A549 (cell line): Measurements from ENCODE around the gene PKD2. TPM values are rescaled to one million over a fixed set of nuclear protein-coding genes. Genes with fewer than 3 reads are reported as not detected.

Experiments
- ATAC-seq, 2 experiments: fragments of 200-7000 bp in 1 of 2; fragments of >200 bp in 1 of 2; cut with Nextera tagmentation in 1 of 2; cut with Tn5 transposase in 1 of 2; 3 replicates each; pipeline versions ENCODE4 v1.8.0 to v1.9.1; 2018 to 2020; ENCODE audit warnings: mild to moderate bottlenecking in 1 of 2, moderate library complexity in 1 of 2
- CTCF ChIA-PET: fragments of 300-600 bp; sonication (Branson Sonifier 250); formaldehyde crosslinking; extraction: SDS; loops from one replicate; lab custom pipeline; 2021; ENCODE audit warnings: antibody characterized with exemption, inconsistent platforms; lab: Yijun Ruan, JAX
- POLR2A ChIA-PET: fragments of 350-600 bp; formaldehyde crosslinking; extraction: SDS; loops from one replicate; lab custom pipeline; 2021; ENCODE audit warnings: antibody characterized with exemption, inconsistent platforms; lab: Yijun Ruan, JAX
- DNase-seq, 2 experiments: peaks; one replicate each; pipeline versions ENCODE4 v3.0.0 to v3.0.0-alpha.2; 2011 to 2016; ENCODE audit warnings: low read depth in 1 of 2, low spot score in 1 of 2
- FAIRE-seq: peaks from 2 replicates; lab custom pipeline; 2011; peaks lifted over from hg19 to GRCh38; lab: Jason Lieb, UNC
- H3K27ac ChIP-seq, 2 experiments: fragments of >200 bp; sonication (Bioruptor Twin); formaldehyde crosslinking; 3 replicates each; pipeline ENCODE4 v1.5.1; 2016 to 2017
- H3K4me1 ChIP-seq: fragments of >200 bp; sonication (Bioruptor Twin); formaldehyde crosslinking; 3 replicates; pipeline ENCODE4 v1.6.1; 2016
- H3K4me2 ChIP-seq: fragments of >200 bp; sonication (Bioruptor Twin); formaldehyde crosslinking; 3 replicates; pipeline ENCODE4 v1.6.1; 2016
- H3K4me3 ChIP-seq: fragments of >200 bp; sonication (Bioruptor Twin); formaldehyde crosslinking; 3 replicates; pipeline ENCODE4 v1.5.1; 2016
- H3K9me3 ChIP-seq: fragments of >200 bp; sonication (Bioruptor Twin); formaldehyde crosslinking; 3 replicates; pipeline ENCODE4 v1.6.1; 2016
- ATOH8 ChIP-seq: fragments of 250-450 bp; sonication (Bioruptor Pico); IDR thresholded peaks from 2 replicates; pipeline ENCODE4 v1.5.0; 2020; ENCODE audit warnings: low read depth, mild to moderate bottlenecking, moderate library complexity
- CBX2 ChIP-seq: fragments of 200-600 bp; sonication (generic); IDR thresholded peaks from 2 replicates; pipeline ENCODE4 v1.6.1; 2016; ENCODE audit warnings: low read depth, mild to moderate bottlenecking, borderline replicate concordance
- CBX8 ChIP-seq: fragments of 200-600 bp; sonication (generic); IDR thresholded peaks from 2 replicates; pipeline ENCODE4 v1.6.1; 2016
- CEBPB ChIP-seq, 2 experiments: fragments of >200 bp in 1 of 2; sonication (Bioruptor Twin) in 1 of 2; formaldehyde crosslinking in 1 of 2; IDR thresholded peaks; 2 replicates each; pipeline ENCODE4 v1.6.1; 2012 to 2016
- EHF ChIP-seq: fragments of 250-450 bp; sonication (Bioruptor Pico); IDR thresholded peaks from 2 replicates; pipeline ENCODE4 v1.5.0; 2020; ENCODE audit warnings: mild to moderate bottlenecking
- EHMT2 ChIP-seq: fragments of 200-600 bp; sonication (generic); IDR thresholded peaks from 2 replicates; pipeline ENCODE4 v1.6.1; 2016; ENCODE audit warnings: antibody characterized with exemption, low read depth, mild to moderate bottlenecking, moderate library complexity
- ESRRA ChIP-seq: fragments of 150-350 bp; IDR thresholded peaks from 2 replicates; pipeline ENCODE4 v1.6.1; 2014; ENCODE audit warnings: mild to moderate bottlenecking, low read length, borderline replicate concordance
- FOSB ChIP-seq: fragments of 250-450 bp; sonication (Bioruptor Pico); IDR thresholded peaks from 2 replicates; pipeline ENCODE4 v1.5.0; 2020; ENCODE audit warnings: mild to moderate bottlenecking, moderate library complexity
- FOSL2 ChIP-seq, 2 experiments: fragments of 450-650 bp in 1 of 2; fragments of >200 bp in 1 of 2; sonication (Bioruptor Twin) in 1 of 2; formaldehyde crosslinking; IDR thresholded peaks; 2 replicates each; pipeline versions ENCODE4 v1.5.0 to v1.6.1; 2016 to 2020; ENCODE audit warnings: mild to moderate bottlenecking in 1 of 2, moderate library complexity in 1 of 2
- FOXS1 ChIP-seq: fragments of 250-450 bp; sonication (Bioruptor Pico); IDR thresholded peaks from 2 replicates; pipeline ENCODE4 v1.5.0; 2020; ENCODE audit warnings: mild to moderate bottlenecking, moderate library complexity
- HDAC2 ChIP-seq: fragments of 200-600 bp; sonication (generic); IDR thresholded peaks from 2 replicates; pipeline ENCODE4 v1.6.1; 2016
- HOXB13 ChIP-seq: fragments of 250-450 bp; sonication (Bioruptor Pico); IDR thresholded peaks from 2 replicates; pipeline ENCODE4 v1.5.0; 2020; ENCODE audit warnings: low read depth, mild to moderate bottlenecking, moderate library complexity
- HOXB5 ChIP-seq: fragments of 250-450 bp; sonication (Bioruptor Pico); IDR thresholded peaks from 2 replicates; pipeline ENCODE4 v1.5.0; 2020; ENCODE audit warnings: mild to moderate bottlenecking, moderate library complexity
- JUNB ChIP-seq: fragments of >200 bp; sonication (Bioruptor Twin); formaldehyde crosslinking; IDR thresholded peaks from 2 replicates; pipeline ENCODE4 v1.6.1; 2016
- NFE2L2 ChIP-seq: fragments of 150-350 bp; conservative IDR thresholded peaks from 2 replicates; pipeline ENCODE4 v1.6.1; 2014; ENCODE audit warnings: low read length
- NPAS2 ChIP-seq: fragments of 250-450 bp; sonication (Bioruptor Pico); IDR thresholded peaks from 2 replicates; pipeline ENCODE4 v1.8.0; 2022; ENCODE audit warnings: mild to moderate bottlenecking, moderate library complexity, borderline replicate concordance
- NR3C1 ChIP-seq: fragments of >200 bp; sonication (Bioruptor Twin); formaldehyde crosslinking; IDR thresholded peaks from 3 replicates; pipeline ENCODE4 v1.6.1; 2017
- PHF8 ChIP-seq: fragments of 200-600 bp; sonication (generic); IDR thresholded peaks from 2 replicates; pipeline ENCODE4 v1.6.1; 2016; ENCODE audit warnings: low read depth, mild to moderate bottlenecking, antibody characterized with exemption, moderate library complexity, borderline replicate concordance
- POLR2AphosphoS2 ChIP-seq: conservative IDR thresholded peaks from 2 replicates; pipeline ENCODE4 v1.6.1; 2012; ENCODE audit warnings: low read length, improper control_type of control experiment, inconsistent platforms
- RAD21 ChIP-seq, 2 experiments: fragments of >200 bp in 1 of 2; sonication (Bioruptor Twin) in 1 of 2; formaldehyde crosslinking in 1 of 2; IDR thresholded peaks in 1 of 2; conservative IDR thresholded peaks in 1 of 2; 2 replicates in 1 of 2; 3 replicates in 1 of 2; pipeline ENCODE4 v1.6.1; 2012 to 2018; ENCODE audit warnings: inconsistent platforms in 1 of 2
- RCOR1 ChIP-seq: fragments of 150-350 bp; IDR thresholded peaks from 2 replicates; pipeline ENCODE4 v1.6.1; 2014; ENCODE audit warnings: antibody characterized with exemption, low read length, low read depth
- ZC3H11A ChIP-seq: fragments of 450-650 bp; IDR thresholded peaks from 2 replicates; pipeline ENCODE4 v1.6.1; 2014; ENCODE audit warnings: antibody characterized with exemption, mild to moderate bottlenecking
- ZNF302 ChIP-seq: fragments of 250-450 bp; sonication (Bioruptor Pico); IDR thresholded peaks from 2 replicates; pipeline ENCODE4 v1.9.0; 2021; ENCODE audit warnings: inconsistent platforms, mild to moderate bottlenecking, moderate library complexity
- WGBS: methylation state at CpG from one replicate; pipeline ENCODE4 v1.1.6; 2017; ENCODE audit errors: missing lambda C conversion rate; 5-methylcytosine and 5-hydroxymethylcytosine counted together
- polyA plus RNA-seq, 4 experiments: library from polyadenylated mRNA; depleted of rRNA in 3 of 4; stranded (reverse); fragments of >200 nt; fragmentation: RNase III in 1 of 4; extraction: RNeasy Plus Mini Kit Qiagen cat#74134 plus additional on column Dnase treatment in 1 of 4; gene quantifications; 2 replicates in 3 of 4; 3 replicates in 1 of 4; pipeline ENCODE4 v1.2.3, GENCODE V29; 2011 to 2017
- TF ChIP-seq, protein P1 (sequence below): fragments of >200 bp; sonication (Bioruptor Twin); formaldehyde crosslinking; IDR thresholded peaks from 2 replicates; pipeline ENCODE4 v1.6.1; 2016
- TF ChIP-seq, protein P2 (sequence below): IDR thresholded peaks from 2 replicates; pipeline ENCODE4 v1.6.1; 2012

PKD2 gene
- polyA plus RNA-seq, 2 of the 4 experiments (the other 2 are of a cell fraction), result 39.4 to 57.6 TPM

DNA sequence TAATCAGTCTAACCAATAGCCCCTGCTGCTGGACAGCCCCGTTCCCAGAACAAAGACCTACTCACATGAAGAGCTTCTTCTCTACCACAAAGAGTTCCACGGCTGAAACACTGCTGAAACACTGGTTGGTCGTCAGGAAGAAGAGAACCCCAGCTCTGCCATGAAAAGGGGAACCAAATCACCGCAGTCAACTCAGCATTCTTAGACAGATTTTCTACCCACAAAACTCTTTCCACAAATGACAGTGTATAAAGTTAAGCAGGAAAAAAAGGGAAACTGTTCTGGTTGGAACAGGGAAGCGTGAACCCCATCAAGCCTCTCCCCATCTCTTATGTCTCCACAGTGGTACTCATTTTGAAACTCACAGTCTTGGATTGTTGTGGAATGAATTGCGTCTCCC, 93.7 kb downstream of the PKD2 start:
- DNase-seq (no peak), ATAC-seq (no peak), FAIRE-seq (no peak)
- WGBS, result 92% methylated on average over 6 of the region's 6 CpGs
- Histone ChIP-seq H3K27ac (no peak overlapping the region), H3K4me1 (peaks cover 23% of the 10 kb centered on the region), H3K4me3 (no peak overlapping the region), H3K4me2 (no peak overlapping the region), H3K9me3 (no peaks in the 10 kb centered on the region)
- CTCF ChIA-PET, result interaction anchor here (0.6 kb wide), 1 partner anchor 50 kb away, joined by 3 read pairs; no protein-coding TSS in a partner anchor
- POLR2A ChIA-PET, result no interaction called here
- TF ChIP-seq NFE2L2, result no peak
- TF ChIP-seq FOXS1 (CRISPR knock-in tag), result no peak
- TF ChIP-seq NR3C1, result no peak
- no peak for TF ChIP-seq CBX2
- TF ChIP-seq HOXB13 (CRISPR knock-in tag), result no peak
- TF ChIP-seq JUNB, result no peak
- no peak for TF ChIP-seq CBX8
- no peak for TF ChIP-seq FOSL2 (IDR thresholded peaks at IDR 0.05)
- TF ChIP-seq FOSL2 (CRISPR knock-in tag; IDR thresholded peaks at IDR 0.05), result no peak
- TF ChIP-seq HDAC2, result no peak
- TF ChIP-seq ATOH8, result no peak

DNA sequence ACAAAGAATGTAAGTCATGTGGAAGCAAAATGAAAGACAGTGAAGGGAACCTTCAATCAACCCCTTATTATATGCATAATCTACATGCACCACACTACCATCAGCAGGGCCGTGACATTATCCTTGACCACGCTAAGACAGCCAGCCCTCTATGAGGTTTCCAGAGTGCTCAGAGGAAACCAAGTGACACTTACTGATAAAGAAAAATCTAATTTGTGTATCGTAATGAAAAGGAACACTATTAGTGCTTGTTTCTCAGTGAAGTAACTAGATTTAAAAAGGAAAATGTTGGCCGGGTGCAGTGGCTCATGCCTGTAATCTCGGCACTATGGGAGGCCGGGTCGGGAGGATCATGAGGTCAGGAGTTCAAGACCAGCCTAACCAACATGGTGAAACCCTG, 94.6 kb downstream of the PKD2 start:
- Histone ChIP-seq H3K4me1 (peaks cover 31% of the 10 kb centered on the region), H3K9me3 (no peaks in the 10 kb centered on the region)
- FAIRE-seq (no peak), ATAC-seq (no peak)
- TF ChIP-seq HOXB13 (CRISPR knock-in tag), result no peak
- TF ChIP-seq ZC3H11A, result no peak
- TF ChIP-seq, protein P1, sequence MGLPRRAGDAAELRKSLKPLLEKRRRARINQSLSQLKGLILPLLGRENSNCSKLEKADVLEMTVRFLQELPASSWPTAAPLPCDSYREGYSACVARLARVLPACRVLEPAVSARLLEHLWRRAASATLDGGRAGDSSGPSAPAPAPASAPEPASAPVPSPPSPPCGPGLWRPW, result no peak
- no peak for TF ChIP-seq FOSB
- TF ChIP-seq FOXS1 (CRISPR knock-in tag), result no peak
- no peak for TF ChIP-seq HOXB5 (CRISPR knock-in tag)
- TF ChIP-seq POLR2AphosphoS2, result no peak
- no peak for TF ChIP-seq ZNF302 (CRISPR knock-in tag)
- no peak for TF ChIP-seq NPAS2 (CRISPR knock-in tag)
- no peak for TF ChIP-seq EHF (CRISPR knock-in tag)
- TF ChIP-seq RCOR1, result no peak
- no peak for TF ChIP-seq ESRRA
- TF ChIP-seq CBX8, result no peak
- no peak for TF ChIP-seq RAD21 (conservative IDR thresholded peaks at IDR 0.05 in 1 of 2, IDR thresholded peaks at IDR 0.05 in 1 of 2)
- TF ChIP-seq CEBPB (IDR thresholded peaks at IDR 0.05), result no peak
- TF ChIP-seq, protein P2, sequence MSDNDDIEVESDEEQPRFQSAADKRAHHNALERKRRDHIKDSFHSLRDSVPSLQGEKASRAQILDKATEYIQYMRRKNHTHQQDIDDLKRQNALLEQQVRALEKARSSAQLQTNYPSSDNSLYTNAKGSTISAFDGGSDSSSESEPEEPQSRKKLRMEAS, result no peak
- TF ChIP-seq JUNB, result no peak
- no peak for TF ChIP-seq PHF8
- no peak for TF ChIP-seq CBX2
- TF ChIP-seq EHMT2, result no peak
- TF ChIP-seq, all 56 proteins: peak for 0
- WGBS, result 95% methylated on average over 7 of the region's 7 CpGs
- Histone ChIP-seq H3K4me3 (no peak overlapping the region), H3K4me2 (no peak overlapping the region), H3K27ac (no peak overlapping the region)
- ChIA-PET CTCF (no interaction called here), POLR2A (no interaction called here)
- no peak for DNase-seq
